ENCODE data around the gene LAMC1. TPM values are rescaled to one million over a fixed set of nuclear protein-coding genes. Genes with fewer than 3 reads are reported as not detected.

Gene LAMC1
- total and polyA plus RNA-seq, 10 of the 15 experiments (the other 5 are each of a cell fraction or from before 2014, with no cell fraction given), result 4.6 to 51.4 (median 25.6) TPM

- Histone ChIP-seq H3K79me2 (ENCODE audit: control insufficient read depth, insufficient read depth, low read length) (peaks cover 26% of the 10 kb centered on the region), H3K4me3 (no peak overlapping the region), H3K4me2 (ENCODE audit: control insufficient read depth, insufficient read depth) (no peak overlapping the region), H3K27ac (ENCODE audit: control insufficient read depth, insufficient read depth) (no peak overlapping the region), H3K9me3 (replicated peaks; ENCODE audit: control insufficient read depth, insufficient read depth, low read length) (no peaks in the 10 kb centered on the region), H3K9ac (ENCODE audit: control insufficient read depth, insufficient read depth, low read length) (no peak overlapping the region), H3K36me3 (ENCODE audit: control insufficient read depth in 2 of 2, insufficient read depth in 2 of 2, low read length in 1 of 2) (no peaks in the 10 kb centered on the region), H3K4me1 (ENCODE audit: control insufficient read depth, insufficient read depth, low read length) (peaks cover 31% of the 10 kb centered on the region), H3K27me3 (replicated peaks in 1 of 2; ENCODE audit: control insufficient read depth in 2 of 2, insufficient read depth in 2 of 2, low read length in 1 of 2) (no peaks in the 10 kb centered on the region), H4K20me1 (ENCODE audit: control insufficient read depth, insufficient read depth) (no peaks in the 10 kb centered on the region), H2AFZ (ENCODE audit: control insufficient read depth, low read depth, low read length) (no peak overlapping the region)
- intact Hi-C loops (cut with micrococcal nuclease; ENCODE audit: unreplicated experiment), result loop anchor here (2.0 kb wide), 1 partner anchor 72 kb away; no protein-coding TSS in a partner anchor
- no peak for FAIRE-seq
- WGBS (ENCODE audit: insufficient coverage, insufficient replicate concordance, low lambda C conversion rate, missing lambda C conversion rate), result 45% methylated on average over 5 of the region's 5 CpGs
- RAD21 ChIA-PET (ENCODE audit: unreplicated experiment), result interaction anchor here (1.4 to 4.5 kb wide), 6 partner anchors 10 to 69 kb away, joined by 3 to 30 read pairs (median 5); no protein-coding TSS in a partner anchor
- peak; percentile 64 for ATAC-seq
- TF ChIP-seq SUZ12 (IDR thresholded peaks at IDR 0.05; ENCODE audit: unreplicated experiment) (no peak), TARDBP (IDR thresholded peaks at IDR 0.05; ENCODE audit: borderline replicate concordance) (no peak), JUNB (IDR thresholded peaks at IDR 0.05) (peak; percentile 30; the same call in 1 of the 2 replicates), MAX (IDR thresholded peaks at IDR 0.05; ENCODE audit: low read depth, low read length) (no peak), STAT3 (IDR thresholded peaks at IDR 0.05; ENCODE audit: low read depth, low read length) (no peak), WRNIP1 (IDR thresholded peaks at IDR 0.05; ENCODE audit: borderline replicate concordance, low read depth, low read length) (no peak), REST (IDR thresholded peaks at IDR 0.05; ENCODE audit: low read depth, low read length) (no peak), ATF2 (IDR thresholded peaks at IDR 0.05; ENCODE audit: low read length) (0 out of 2 replicates have a peak, but pooled peaks have one; percentile 27), KLF5 (IDR thresholded peaks at IDR 0.05; ENCODE audit: partially characterized antibody) (no peak), TCF3 (IDR thresholded peaks at IDR 0.05; ENCODE audit: borderline replicate concordance, insufficient read depth, low read depth, low read length) (no peak), SMAD5 (IDR thresholded peaks at IDR 0.05; ENCODE audit: low read depth) (no peak), ZNF384 (IDR thresholded peaks at IDR 0.05; ENCODE audit: borderline replicate concordance, low read depth, low read length) (peak; percentile 66)
- BruUV-seq (replicated peaks), result no TSS peak
- no peak for DNase-seq (ENCODE audit: low read depth, low spot score)
- in situ Hi-C loops (cut with MboI), result no loop called here
- SMC1A ChIA-PET (ENCODE audit: uncharacterized antibody, unreplicated experiment), result interaction anchor here (0.6 to 4.9 kb wide), 10 partner anchors 8 to 437 kb away, joined by 3 to 67 read pairs (median 4); no protein-coding TSS in a partner anchor
- CTCF ChIA-PET, result interaction anchor here (1.4 to 3.1 kb wide), 9 partner anchors 7 to 70 kb away, joined by 4 to 14 read pairs (median 8); no protein-coding TSS in a partner anchor
- POLR2A ChIA-PET, result interaction anchor here (0.6 to 1.7 kb wide), 6 partner anchors 13 to 256 kb away, joined by 3 to 4 read pairs (median 3); no protein-coding TSS in a partner anchor
These were observed 9.1 kb downstream of the LAMC1 start for GRCh38 chr1:183032122-183032921.
